GM12892 (cell line): Measurements from ENCODE around the gene OLFM2.

ENCODE experiments used
- POLR2A ChIP-seq: IDR thresholded peaks from 2 replicates; pipeline ENCODE4 v1.6.1; 2011; ENCODE audit warnings: low read depth, low read length, control low read depth
- TAF1 ChIP-seq: IDR thresholded peaks from 2 replicates; pipeline ENCODE4 v1.6.1; 2011; ENCODE audit warnings: low read depth, mild to moderate bottlenecking, control low read depth, low read length, borderline replicate concordance

DNA sequence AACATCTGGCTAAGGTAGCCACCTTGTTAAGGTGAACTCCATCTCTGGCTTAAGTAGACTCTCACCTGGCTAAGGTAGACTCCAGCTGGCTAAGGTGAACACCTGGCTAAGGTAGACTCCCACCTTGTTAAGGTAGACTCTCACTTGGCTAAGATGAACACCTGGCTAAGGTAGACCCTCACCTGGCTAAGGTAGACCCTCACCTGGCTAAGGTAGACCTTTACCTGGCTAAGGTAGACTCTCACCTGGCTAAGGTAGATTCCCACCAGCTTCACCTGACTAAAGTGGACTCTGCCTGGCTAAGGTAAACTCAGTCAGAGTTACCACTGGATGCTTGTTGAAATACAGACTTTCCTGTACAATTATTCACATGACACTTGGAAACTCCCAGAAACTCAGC is 77.5 kb downstream of the OLFM2 start:
- TF ChIP-seq POLR2A: no peak
- no peak for TF ChIP-seq TAF1
